HG03575 (cell line): Measurements from ENCODE around the gene ASPHD2.

Experiments used
- ATAC-seq: cut with Tn5 transposase; IDR thresholded peaks from one replicate; pipeline ENCODE4 v1.9.1; 2021; ENCODE audit not compliant: unreplicated experiment, insufficient number of reproducible peaks, low FRiP score; ENCODE audit errors: extremely low read depth

Gene ASPHD2

GRCh38 chr22:26462641-26463040, 33.6 kb downstream of the ASPHD2 start:
- ATAC-seq = no peak

- ATAC-seq = no peak
These were observed 34.1 kb downstream of the ASPHD2 start for GRCh38 chr22:26463101-26463661.

GRCh38 chr22:26463688-26464087, 34.6 kb downstream of the ASPHD2 start:
- ATAC-seq = no peak

- ATAC-seq = no peak
These were observed 35.3 kb downstream of the ASPHD2 start for GRCh38 chr22:26464312-26464711.

GRCh38 chr22:26466196-26466595, 37.1 kb downstream of the ASPHD2 start:
- no peak for ATAC-seq

- ATAC-seq = no peak
These were observed 41.7 kb downstream of the ASPHD2 start for GRCh38 chr22:26470807-26471206.

GRCh38 chr22:26471522-26471921, 42.5 kb downstream of the ASPHD2 start:
- no peak for ATAC-seq

GRCh38 chr22:26474682-26475081, 45.6 kb downstream of the ASPHD2 start:
- no peak for ATAC-seq

- no peak for ATAC-seq
These were observed 47.8 kb downstream of the ASPHD2 start for GRCh38 chr22:26476705-26477340.

GRCh38 chr22:26477341-26477731, 48.3 kb downstream of the ASPHD2 start:
- ATAC-seq = no peak

GRCh38 chr22:26479043-26479791, 50.2 kb downstream of the ASPHD2 start:
- no peak for ATAC-seq

- no peak for ATAC-seq
These were observed 50.9 kb downstream of the ASPHD2 start for GRCh38 chr22:26479792-26480610.

GRCh38 chr22:26480611-26480932, 51.5 kb downstream of the ASPHD2 start:
- no peak for ATAC-seq

- ATAC-seq = no peak
These were observed 52.1 kb downstream of the ASPHD2 start for GRCh38 chr22:26481112-26481693.

- ATAC-seq = no peak
These were observed 52.6 kb downstream of the ASPHD2 start for GRCh38 chr22:26481694-26482093.

- no peak for ATAC-seq
These were observed 53.1 kb downstream of the ASPHD2 start for GRCh38 chr22:26482161-26482560.

GRCh38 chr22:26483043-26483438, 54.0 kb downstream of the ASPHD2 start:
- ATAC-seq = no peak

GRCh38 chr22:26483439-26484359, 54.6 kb downstream of the ASPHD2 start, which contains the start of the genes HPS4 and SRRD:
TSS of gene HPS4 (minus strand) at chr22:26483783. CDS start at chr22:26481762, 2,021 bp downstream.
TSS of gene SRRD (plus strand) at chr22:26483877. CDS start at chr22:26483891, 14 bp downstream.
- no peak for ATAC-seq
